BJ (cell line): ENCODE data around the gene SETD2. TPM values are rescaled to one million over a fixed set of nuclear protein-coding genes. Genes with fewer than 3 reads are reported as not detected.

ENCODE experiments used
- CTCF ChIA-PET: fragments of 350-600 bp; formaldehyde crosslinking; extraction: SDS; loops from one replicate; lab custom pipeline; 2021; ENCODE audit warnings: antibody characterized with exemption, inconsistent platforms; lab: Yijun Ruan, JAX
- POLR2A ChIA-PET: fragments of 300-600 bp; sonication (Branson Sonifier 250); formaldehyde crosslinking; extraction: SDS; loops from one replicate; lab custom pipeline; 2021; ENCODE audit warnings: antibody characterized with exemption; lab: Charles Lee
- DNase-seq: peaks from one replicate; pipeline ENCODE4 v3.0.0-alpha.2; 2011; ENCODE audit warnings: low read depth
- H3K27me3 ChIP-seq: 2 replicates; pipeline ENCODE4 v1.6.0; 2011; ENCODE audit warnings: low read length; ENCODE audit not compliant: control insufficient read depth, insufficient read depth
- H3K36me3 ChIP-seq: 2 replicates; pipeline ENCODE4 v1.5.1; 2011; ENCODE audit warnings: low read length; ENCODE audit not compliant: control insufficient read depth, insufficient read depth
- H3K4me3 ChIP-seq: 2 replicates; pipeline ENCODE4 v1.5.1; 2011; ENCODE audit warnings: low read depth, mild to moderate bottlenecking, control low read depth, low read length
- polyA plus RNA-seq: library from polyadenylated mRNA; depleted of rRNA; stranded (reverse); fragments of >200 nt; gene quantifications from 2 replicates; pipeline ENCODE4 v1.2.3, GENCODE V29; 2011
- TF ChIP-seq, protein P1 (sequence below): IDR thresholded peaks from 2 replicates; pipeline ENCODE4 v1.5.1; 2011; ENCODE audit warnings: low read depth, mild to moderate bottlenecking, control low read depth, inconsistent platforms, low read length, moderate library complexity; ENCODE audit not compliant: insufficient read depth

The SETD2 gene
- polyA plus RNA-seq, 1 experiment = 12.9 TPM

GRCh38 chr3:46974421-46975171 is 189.3 kb downstream of the SETD2 start:
- H3K27me3 ChIP-seq = no peaks in the 10 kb centered on the region
- H3K4me3 ChIP-seq = no peak overlapping the region
- ChIA-PET CTCF (interaction anchor here (1.2 to 3.1 kb wide), 2 partner anchors 9 to 39 kb away, joined by 3 to 8 read pairs; no protein-coding TSS in a partner anchor), POLR2A (no interaction called here)
- H3K36me3 ChIP-seq = 0 out of 2 replicates have a peak, but pooled peaks cover 1% of the 10 kb centered on the region
- no peak for DNase-seq
- TF ChIP-seq, protein P1, sequence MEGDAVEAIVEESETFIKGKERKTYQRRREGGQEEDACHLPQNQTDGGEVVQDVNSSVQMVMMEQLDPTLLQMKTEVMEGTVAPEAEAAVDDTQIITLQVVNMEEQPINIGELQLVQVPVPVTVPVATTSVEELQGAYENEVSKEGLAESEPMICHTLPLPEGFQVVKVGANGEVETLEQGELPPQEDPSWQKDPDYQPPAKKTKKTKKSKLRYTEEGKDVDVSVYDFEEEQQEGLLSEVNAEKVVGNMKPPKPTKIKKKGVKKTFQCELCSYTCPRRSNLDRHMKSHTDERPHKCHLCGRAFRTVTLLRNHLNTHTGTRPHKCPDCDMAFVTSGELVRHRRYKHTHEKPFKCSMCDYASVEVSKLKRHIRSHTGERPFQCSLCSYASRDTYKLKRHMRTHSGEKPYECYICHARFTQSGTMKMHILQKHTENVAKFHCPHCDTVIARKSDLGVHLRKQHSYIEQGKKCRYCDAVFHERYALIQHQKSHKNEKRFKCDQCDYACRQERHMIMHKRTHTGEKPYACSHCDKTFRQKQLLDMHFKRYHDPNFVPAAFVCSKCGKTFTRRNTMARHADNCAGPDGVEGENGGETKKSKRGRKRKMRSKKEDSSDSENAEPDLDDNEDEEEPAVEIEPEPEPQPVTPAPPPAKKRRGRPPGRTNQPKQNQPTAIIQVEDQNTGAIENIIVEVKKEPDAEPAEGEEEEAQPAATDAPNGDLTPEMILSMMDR = no peak

GRCh38 chr3:46972396-46972795 is 191.5 kb downstream of the SETD2 start:
- ChIA-PET POLR2A (no interaction called here), CTCF (no interaction called here)
- Histone ChIP-seq H3K4me3 (no peak overlapping the region), H3K36me3 (0 out of 2 replicates have a peak, but pooled peaks cover 1% of the 10 kb centered on the region), H3K27me3 (no peaks in the 10 kb centered on the region)
- DNase-seq = no peak
- TF ChIP-seq, protein P1 = no peak

DNA sequence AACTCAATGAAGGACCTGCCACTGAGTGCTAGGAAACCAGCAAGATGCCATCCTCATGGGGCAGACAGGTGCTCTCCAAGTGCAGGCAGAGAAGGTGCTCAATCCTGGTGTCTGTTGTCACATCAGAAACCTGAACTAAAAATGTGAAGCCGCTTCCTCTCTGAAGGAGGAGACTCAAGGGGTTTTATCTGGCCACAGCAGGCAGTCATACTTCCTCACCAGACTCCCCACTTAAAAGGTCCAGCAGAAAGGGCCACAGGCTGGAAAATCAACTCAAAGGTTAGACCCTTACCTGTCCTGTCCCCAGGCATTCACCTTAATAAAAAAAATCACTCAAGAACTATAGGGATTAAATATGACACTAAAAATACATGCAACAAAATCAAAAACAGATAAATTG is 192.2 kb downstream of the SETD2 start:
- POLR2A ChIA-PET = no interaction called here
- TF ChIP-seq, protein P1 = no peak
- Histone ChIP-seq H3K36me3 (peaks cover 1% of the 10 kb centered on the region; the same call in 1 of the 2 replicates), H3K27me3 (no peaks in the 10 kb centered on the region), H3K4me3 (no peak overlapping the region)
- CTCF ChIA-PET = no interaction called here
- DNase-seq = no peak

DNA sequence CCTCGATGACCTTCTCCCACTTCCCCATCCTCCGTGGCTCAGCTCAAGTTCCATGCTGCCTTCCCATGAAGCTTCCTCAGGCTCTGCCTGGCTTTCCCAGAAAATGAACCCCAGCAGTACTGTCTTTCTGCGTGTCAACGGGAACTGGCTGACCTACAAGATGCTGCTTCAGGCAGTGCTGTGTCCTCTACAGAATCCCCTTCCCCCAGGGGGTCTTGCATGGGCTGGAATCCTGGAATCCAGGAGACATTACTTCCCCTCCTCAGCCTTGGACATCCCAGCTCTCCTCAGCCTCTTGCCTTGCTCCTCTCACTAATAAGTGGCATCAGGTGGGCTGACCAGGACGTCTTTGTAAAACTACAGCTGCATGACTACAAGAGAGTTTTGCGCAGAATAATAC is 192.8 kb downstream of the SETD2 start:
- Histone ChIP-seq H3K4me3 (no peak overlapping the region), H3K27me3 (no peaks in the 10 kb centered on the region), H3K36me3 (peaks cover 1% of the 10 kb centered on the region; the same call in 1 of the 2 replicates)
- POLR2A ChIA-PET = no interaction called here
- CTCF ChIA-PET = no interaction called here
- no peak for DNase-seq
- TF ChIP-seq, protein P1 = no peak

DNA sequence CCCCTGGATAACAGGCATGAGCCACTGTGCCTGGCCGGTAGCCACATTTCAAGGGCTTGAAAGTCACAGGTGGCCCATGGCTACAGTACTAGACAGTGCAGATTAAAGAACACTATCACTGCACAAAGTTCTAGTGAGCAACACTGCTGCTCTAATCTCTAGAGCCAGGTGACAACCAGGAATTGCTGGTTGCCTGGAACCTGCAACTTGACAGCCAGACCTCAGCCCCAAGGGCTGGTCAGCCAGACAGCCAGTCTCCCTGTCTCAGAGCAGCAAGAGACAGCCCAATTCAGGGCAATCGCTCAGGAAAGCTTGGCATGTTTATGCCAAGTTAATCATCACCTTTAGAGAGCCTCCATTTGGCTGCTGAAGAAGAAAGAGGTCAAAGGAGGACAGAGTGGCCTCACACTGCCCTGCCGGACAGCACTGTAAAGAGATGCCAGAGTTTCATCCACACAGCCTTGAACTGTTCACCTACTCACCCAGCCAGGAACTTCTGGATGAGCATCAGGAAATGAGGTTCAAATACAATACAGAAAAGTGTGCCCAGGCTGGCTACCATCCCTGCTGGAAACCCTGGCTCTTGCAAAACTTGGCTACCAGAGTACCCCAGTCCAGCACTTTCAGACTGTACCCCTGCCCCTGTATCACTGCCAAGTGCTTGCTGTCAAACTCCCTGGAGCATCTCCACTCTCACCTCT is 193.4 kb downstream of the SETD2 start:
- Histone ChIP-seq H3K36me3 (peaks cover 1% of the 10 kb centered on the region; the same call in 1 of the 2 replicates), H3K27me3 (no peaks in the 10 kb centered on the region), H3K4me3 (no peak overlapping the region)
- DNase-seq = no peak
- TF ChIP-seq, protein P1 = no peak
- POLR2A ChIA-PET = no interaction called here
- CTCF ChIA-PET = no interaction called here
